HepG2 (cell line): ENCODE results near the gene TADA3. TPM values are rescaled to one million over a fixed set of nuclear protein-coding genes. Genes with fewer than 3 reads are reported as not detected.

Source experiments
- CREB1 ChIP-seq, 2 experiments: fragments of 450-650 bp in 1 of 2; IDR thresholded peaks; 2 replicates each; pipeline ENCODE4 v1.6.1; 2016 to 2017; ENCODE audit warnings: control low read depth in 1 of 2, mild to moderate bottlenecking in 1 of 2, missing compliant biosample characterization in 1 of 2, missing genetic modification characterization in 1 of 2
- EEA1 ChIP-seq: sonication (generic); formaldehyde crosslinking; IDR thresholded peaks from 2 replicates; pipeline ENCODE4 v1.5.1; 2020; ENCODE audit warnings: mild to moderate bottlenecking, missing genetic modification reagents, borderline replicate concordance
- HNRNPLL ChIP-seq: fragments of 200-400 bp; formaldehyde crosslinking; IDR thresholded peaks from 2 replicates; pipeline ENCODE4 v1.6.1; 2017; ENCODE audit warnings: mild to moderate bottlenecking, low read depth, low read length; ENCODE audit not compliant: poor library complexity, severe bottlenecking
- ISL2 ChIP-seq: sonication (generic); formaldehyde crosslinking; IDR thresholded peaks from 2 replicates; pipeline ENCODE4 v1.5.0; 2020; ENCODE audit warnings: missing genetic modification reagents
- NR3C1 ChIP-seq: sonication (generic); formaldehyde crosslinking; IDR thresholded peaks from 2 replicates; pipeline ENCODE4 v1.4.0; 2020; ENCODE audit warnings: missing genetic modification reagents
- PHF8 ChIP-seq: sonication (generic); formaldehyde crosslinking; IDR thresholded peaks from 2 replicates; pipeline ENCODE4 v1.5.0; 2020; ENCODE audit warnings: missing genetic modification reagents
- RXRB ChIP-seq: IDR thresholded peaks from 2 replicates; pipeline ENCODE4 v1.6.1; 2016; ENCODE audit warnings: borderline replicate concordance, missing genetic modification reagents, missing compliant biosample characterization
- SYNCRIP ChIP-seq: fragments of 200-400 bp; formaldehyde crosslinking; IDR thresholded peaks from 2 replicates; pipeline ENCODE4 v1.6.1; 2018; ENCODE audit warnings: mild to moderate bottlenecking, low read depth, low read length; ENCODE audit not compliant: insufficient read depth
- TAF1 ChIP-seq: sonication (generic); formaldehyde crosslinking; IDR thresholded peaks from 2 replicates; pipeline ENCODE4 v1.4.0; 2020; ENCODE audit warnings: missing genetic modification reagents
- TBP ChIP-seq: sonication (generic); formaldehyde crosslinking; IDR thresholded peaks from 2 replicates; pipeline ENCODE4 v1.5.0; 2020; ENCODE audit warnings: missing genetic modification reagents
- ZBTB21 ChIP-seq: sonication (generic); formaldehyde crosslinking; IDR thresholded peaks from 2 replicates; pipeline ENCODE4 v1.4.0; 2020; ENCODE audit warnings: missing genetic modification reagents
- ZNF143 ChIP-seq: sonication (generic); formaldehyde crosslinking; IDR thresholded peaks from 2 replicates; pipeline ENCODE4 v1.4.0; 2020; ENCODE audit warnings: missing genetic modification reagents
- ZNF720 ChIP-seq: sonication (generic); formaldehyde crosslinking; IDR thresholded peaks from 2 replicates; pipeline ENCODE4 v1.4.0; 2020; ENCODE audit warnings: missing genetic modification reagents
- ZNF747 ChIP-seq: sonication (generic); formaldehyde crosslinking; IDR thresholded peaks from 2 replicates; pipeline ENCODE4 v1.8.1; 2023; ENCODE audit warnings: missing genetic modification reagents, mild to moderate bottlenecking, borderline replicate concordance
- polyA plus RNA-seq, 8 experiments: library from polyadenylated mRNA; depleted of rRNA in 3 of 8; stranded (reverse) in 7 of 8; unstranded in 1 of 8; fragments of >200 nt; fragmentation: Illumina TruSeq in 4 of 8; extraction: Trizol in 4 of 8; gene quantifications; 2 replicates each; pipeline versions ENCODE4 v1.2.1 to v1.2.3, GENCODE V29; 2011 to 2016; ENCODE audit warnings: low read depth in 4 of 8, missing spikeins in 1 of 8, mixed read lengths in 1 of 8; ENCODE audit not compliant: insufficient read depth in 1 of 8
- total RNA-seq, 5 experiments: library from RNA; depleted of rRNA; stranded (reverse); fragments of >200 nt; fragmentation: Illumina TruSeq; extraction: Trizol; gene quantifications; 2 replicates each; pipeline ENCODE4 v1.2.3, GENCODE V29; 2016; ENCODE audit warnings: low read depth in 1 of 5
- TF ChIP-seq, protein P1 (sequence below): sonication (generic); formaldehyde crosslinking; IDR thresholded peaks from 2 replicates; pipeline ENCODE4 v1.5.1; 2020; ENCODE audit warnings: mild to moderate bottlenecking, missing genetic modification reagents, moderate library complexity
- TF ChIP-seq, protein P2 (sequence below): sonication (generic); formaldehyde crosslinking; conservative IDR thresholded peaks from 2 replicates; pipeline ENCODE4 v1.4.0; 2020; ENCODE audit warnings: missing genetic modification reagents
- TF ChIP-seq, protein P3 (sequence below): sonication (generic); formaldehyde crosslinking; IDR thresholded peaks from 2 replicates; pipeline ENCODE4 v1.8.0; 2022; ENCODE audit warnings: missing genetic modification reagents, mild to moderate bottlenecking, inconsistent platforms, borderline replicate concordance
- TF ChIP-seq, protein P4 (sequence below): IDR thresholded peaks from 2 replicates; pipeline ENCODE4 v1.6.1; 2016; ENCODE audit warnings: mild to moderate bottlenecking, missing biosample characterization, missing genetic modification reagents
- TF ChIP-seq, protein P5 (sequence below): sonication (generic); formaldehyde crosslinking; IDR thresholded peaks from 2 replicates; pipeline ENCODE4 v1.8.1; 2023; ENCODE audit warnings: mild to moderate bottlenecking, missing genetic modification reagents

Gene TADA3
- total and polyA plus RNA-seq, 2 of the 13 experiments (the other 11 are each of a cell fraction or from before 2014, with no cell fraction given): 32.1 to 37.1 TPM

DNA sequence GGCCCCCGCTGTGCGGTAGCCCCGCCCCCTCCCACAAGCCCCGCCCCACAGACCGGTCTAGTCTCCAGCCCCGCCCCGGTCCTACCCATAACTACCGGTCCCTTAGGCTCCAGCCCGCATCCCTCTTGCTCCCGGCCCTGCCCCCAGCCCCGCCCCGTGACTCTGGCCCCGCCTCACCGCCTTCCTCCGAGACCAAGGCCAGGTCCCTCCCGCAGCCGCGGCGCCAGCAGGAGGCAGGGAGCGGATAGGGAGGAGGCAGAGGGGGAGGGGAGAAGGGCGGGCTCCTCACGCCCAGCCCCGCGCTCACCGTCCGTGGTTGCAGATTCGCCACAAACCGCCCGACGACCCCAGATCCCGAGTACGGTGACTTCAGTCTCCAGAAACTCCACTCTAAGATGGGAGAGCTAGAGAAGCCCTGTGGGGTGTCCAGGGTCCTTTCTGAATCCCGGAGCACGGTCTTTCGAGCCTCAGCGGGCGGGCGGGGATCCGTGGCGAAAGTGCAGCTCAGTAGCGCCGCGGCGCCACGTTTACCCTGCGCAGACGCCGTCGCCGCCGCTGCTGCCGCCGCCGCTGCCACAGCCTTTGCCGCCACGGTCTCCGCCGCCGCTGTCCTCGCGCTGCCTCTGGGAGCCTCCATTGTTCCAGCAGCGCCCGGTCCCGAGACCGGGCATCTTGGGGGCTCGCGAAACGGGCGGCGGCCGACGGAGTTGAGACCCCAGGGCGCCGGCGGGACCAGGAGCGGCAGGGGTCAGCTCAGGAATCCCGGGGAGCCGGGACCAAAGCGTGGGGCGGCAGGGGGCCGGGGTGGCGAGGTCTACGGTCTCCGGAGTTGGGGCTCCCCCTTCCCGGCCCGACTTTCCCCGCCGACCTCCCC lies 60.8 kb downstream of the TADA3 start, which contains the start of gene BRPF1 (continued):
- TF ChIP-seq, protein P1, sequence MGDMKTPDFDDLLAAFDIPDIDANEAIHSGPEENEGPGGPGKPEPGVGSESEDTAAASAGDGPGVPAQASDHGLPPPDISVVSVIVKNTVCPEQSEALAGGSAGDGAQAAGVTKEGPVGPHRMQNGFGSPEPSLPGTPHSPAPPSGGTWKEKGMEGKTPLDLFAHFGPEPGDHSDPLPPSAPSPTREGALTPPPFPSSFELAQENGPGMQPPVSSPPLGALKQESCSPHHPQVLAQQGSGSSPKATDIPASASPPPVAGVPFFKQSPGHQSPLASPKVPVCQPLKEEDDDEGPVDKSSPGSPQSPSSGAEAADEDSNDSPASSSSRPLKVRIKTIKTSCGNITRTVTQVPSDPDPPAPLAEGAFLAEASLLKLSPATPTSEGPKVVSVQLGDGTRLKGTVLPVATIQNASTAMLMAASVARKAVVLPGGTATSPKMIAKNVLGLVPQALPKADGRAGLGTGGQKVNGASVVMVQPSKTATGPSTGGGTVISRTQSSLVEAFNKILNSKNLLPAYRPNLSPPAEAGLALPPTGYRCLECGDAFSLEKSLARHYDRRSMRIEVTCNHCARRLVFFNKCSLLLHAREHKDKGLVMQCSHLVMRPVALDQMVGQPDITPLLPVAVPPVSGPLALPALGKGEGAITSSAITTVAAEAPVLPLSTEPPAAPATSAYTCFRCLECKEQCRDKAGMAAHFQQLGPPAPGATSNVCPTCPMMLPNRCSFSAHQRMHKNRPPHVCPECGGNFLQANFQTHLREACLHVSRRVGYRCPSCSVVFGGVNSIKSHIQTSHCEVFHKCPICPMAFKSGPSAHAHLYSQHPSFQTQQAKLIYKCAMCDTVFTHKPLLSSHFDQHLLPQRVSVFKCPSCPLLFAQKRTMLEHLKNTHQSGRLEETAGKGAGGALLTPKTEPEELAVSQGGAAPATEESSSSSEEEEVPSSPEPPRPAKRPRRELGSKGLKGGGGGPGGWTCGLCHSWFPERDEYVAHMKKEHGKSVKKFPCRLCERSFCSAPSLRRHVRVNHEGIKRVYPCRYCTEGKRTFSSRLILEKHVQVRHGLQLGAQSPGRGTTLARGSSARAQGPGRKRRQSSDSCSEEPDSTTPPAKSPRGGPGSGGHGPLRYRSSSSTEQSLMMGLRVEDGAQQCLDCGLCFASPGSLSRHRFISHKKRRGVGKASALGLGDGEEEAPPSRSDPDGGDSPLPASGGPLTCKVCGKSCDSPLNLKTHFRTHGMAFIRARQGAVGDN (CRISPR knock-in tag): peak; percentile 80
- TF ChIP-seq ZNF143 (CRISPR knock-in tag): peak; percentile 48; the same call in 1 of the 2 replicates
- TF ChIP-seq ZBTB21 (CRISPR knock-in tag): no peak
- TF ChIP-seq, protein P2, sequence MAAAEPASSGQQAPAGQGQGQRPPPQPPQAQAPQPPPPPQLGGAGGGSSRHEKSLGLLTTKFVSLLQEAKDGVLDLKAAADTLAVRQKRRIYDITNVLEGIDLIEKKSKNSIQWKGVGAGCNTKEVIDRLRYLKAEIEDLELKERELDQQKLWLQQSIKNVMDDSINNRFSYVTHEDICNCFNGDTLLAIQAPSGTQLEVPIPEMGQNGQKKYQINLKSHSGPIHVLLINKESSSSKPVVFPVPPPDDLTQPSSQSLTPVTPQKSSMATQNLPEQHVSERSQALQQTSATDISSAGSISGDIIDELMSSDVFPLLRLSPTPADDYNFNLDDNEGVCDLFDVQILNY (CRISPR knock-in tag): 0 out of 2 replicates have a peak, but pooled peaks have one; percentile 43
- peak; percentile 72; the same call in 1 of the 2 replicates for TF ChIP-seq ZNF747 (CRISPR knock-in tag)
- peak; percentile 71; the same call in 1 of the 2 replicates for TF ChIP-seq ISL2 (CRISPR knock-in tag)
- no peak; the same call in 1 of the 2 replicates for TF ChIP-seq EEA1 (CRISPR knock-in tag)
- TF ChIP-seq, protein P3, sequence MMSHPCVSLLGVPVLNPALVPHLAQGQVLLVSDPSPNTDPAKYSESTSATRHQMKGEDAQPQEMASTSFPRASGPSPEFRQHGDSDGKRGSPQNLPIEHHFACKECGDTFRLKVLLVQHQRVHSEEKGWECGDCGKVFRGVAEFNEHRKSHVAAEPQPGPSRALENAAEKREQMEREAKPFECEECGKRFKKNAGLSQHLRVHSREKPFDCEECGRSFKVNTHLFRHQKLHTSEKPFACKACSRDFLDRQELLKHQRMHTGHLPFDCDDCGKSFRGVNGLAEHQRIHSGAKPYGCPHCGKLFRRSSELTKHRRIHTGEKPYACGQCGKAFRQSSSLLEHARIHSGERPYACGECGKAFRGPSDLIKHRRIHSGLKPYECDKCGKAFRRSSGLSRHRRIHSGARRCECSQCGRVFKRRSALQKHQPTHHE (CRISPR knock-in tag): 0 out of 2 replicates have a peak, but pooled peaks have one; percentile 57
- TF ChIP-seq RXRB (CRISPR knock-in tag): peak; percentile 16; the same call in 1 of the 2 replicates
- TF ChIP-seq PHF8: peak; percentile 92
- TF ChIP-seq HNRNPLL: peak; percentile 76
- TF ChIP-seq TBP (CRISPR knock-in tag): no peak
- TF ChIP-seq TAF1 (CRISPR knock-in tag): peak; percentile 75
- TF ChIP-seq ZNF720 (CRISPR knock-in tag): no peak
- no peak; the same call in 1 of the 2 replicates for TF ChIP-seq CREB1 (IDR thresholded peaks at IDR 0.05)
- TF ChIP-seq CREB1 (CRISPR knock-in tag; IDR thresholded peaks at IDR 0.05): peak; percentile 34; the same call in 1 of the 2 replicates
- no peak for TF ChIP-seq SYNCRIP
- TF ChIP-seq, protein P4, sequence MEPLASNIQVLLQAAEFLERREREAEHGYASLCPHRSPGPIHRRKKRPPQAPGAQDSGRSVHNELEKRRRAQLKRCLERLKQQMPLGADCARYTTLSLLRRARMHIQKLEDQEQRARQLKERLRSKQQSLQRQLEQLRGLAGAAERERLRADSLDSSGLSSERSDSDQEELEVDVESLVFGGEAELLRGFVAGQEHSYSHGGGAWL (CRISPR knock-in tag): peak; percentile 67; the same call in 1 of the 2 replicates
- no peak for TF ChIP-seq NR3C1 (CRISPR knock-in tag)
- TF ChIP-seq, protein P5, sequence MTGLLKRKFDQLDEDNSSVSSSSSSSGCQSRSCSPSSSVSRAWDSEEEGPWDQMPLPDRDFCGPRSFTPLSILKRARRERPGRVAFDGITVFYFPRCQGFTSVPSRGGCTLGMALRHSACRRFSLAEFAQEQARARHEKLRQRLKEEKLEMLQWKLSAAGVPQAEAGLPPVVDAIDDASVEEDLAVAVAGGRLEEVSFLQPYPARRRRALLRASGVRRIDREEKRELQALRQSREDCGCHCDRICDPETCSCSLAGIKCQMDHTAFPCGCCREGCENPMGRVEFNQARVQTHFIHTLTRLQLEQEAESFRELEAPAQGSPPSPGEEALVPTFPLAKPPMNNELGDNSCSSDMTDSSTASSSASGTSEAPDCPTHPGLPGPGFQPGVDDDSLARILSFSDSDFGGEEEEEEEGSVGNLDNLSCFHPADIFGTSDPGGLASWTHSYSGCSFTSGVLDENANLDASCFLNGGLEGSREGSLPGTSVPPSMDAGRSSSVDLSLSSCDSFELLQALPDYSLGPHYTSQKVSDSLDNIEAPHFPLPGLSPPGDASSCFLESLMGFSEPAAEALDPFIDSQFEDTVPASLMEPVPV (CRISPR knock-in tag): peak; percentile 48; the same call in 1 of the 2 replicates
